GM18867 (cell line): ENCODE measurements around the gene TMEM223.
A peak's percentile ranks its signal among the peaks of the same experiment; 100 is the strongest.
"Not testable (repeated sequence)": the region's sequence is repeated elsewhere in the genome, so short reads cannot be mapped to it uniquely, and the experiment has no call there.

ENCODE experiments used
- ATAC-seq: cut with Tn5 transposase; IDR thresholded peaks from one replicate; pipeline ENCODE4 v1.9.1; 2021; ENCODE audit warnings: mild to moderate bottlenecking, moderate library complexity; ENCODE audit not compliant: unreplicated experiment

Gene TMEM223

GRCh38 chr11:62801071-62801470 lies 9.3 kb upstream of the TMEM223 start:
- no peak for ATAC-seq

DNA sequence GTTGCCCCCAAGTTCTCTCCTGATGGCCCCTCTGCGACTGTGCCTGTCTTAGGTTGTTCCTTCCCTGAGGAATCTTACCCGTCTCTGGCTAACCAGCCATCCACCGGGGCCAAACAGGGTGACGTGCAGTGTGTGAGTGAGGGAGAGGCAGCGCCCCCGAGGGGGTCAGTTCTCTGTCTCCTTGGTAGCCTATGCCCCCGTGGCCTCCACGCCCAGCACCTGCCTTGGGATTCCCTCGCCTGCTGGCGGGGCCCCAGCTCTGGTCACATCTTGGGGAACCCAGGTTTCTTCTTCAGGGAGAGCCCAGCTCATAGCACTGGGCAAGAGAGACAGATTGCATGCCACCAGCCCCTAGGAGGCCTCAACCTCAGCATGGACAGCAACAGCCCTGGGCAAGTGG lies 7.7 kb upstream of the TMEM223 start:
- no peak for ATAC-seq

DNA sequence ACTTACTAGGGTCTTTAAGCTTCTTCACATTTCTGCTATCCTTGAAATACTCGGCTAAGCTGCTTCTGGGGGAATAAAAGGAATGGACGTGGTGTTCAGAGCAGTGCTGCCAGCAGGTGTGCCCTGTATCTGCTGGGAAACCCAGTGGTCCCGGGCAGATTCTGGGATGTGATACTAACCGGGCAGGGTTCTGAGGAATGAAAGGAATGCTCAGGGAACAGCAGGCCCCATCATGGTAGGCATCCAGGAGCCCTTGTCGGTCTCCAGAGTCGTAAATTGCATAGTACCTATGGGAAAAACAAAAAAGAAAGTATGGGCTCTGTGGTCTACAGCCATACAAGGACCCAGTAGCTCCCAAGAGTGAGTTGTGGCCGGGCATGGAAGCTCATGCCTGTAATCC lies 4.5 kb upstream of the TMEM223 start:
- no peak for ATAC-seq

DNA sequence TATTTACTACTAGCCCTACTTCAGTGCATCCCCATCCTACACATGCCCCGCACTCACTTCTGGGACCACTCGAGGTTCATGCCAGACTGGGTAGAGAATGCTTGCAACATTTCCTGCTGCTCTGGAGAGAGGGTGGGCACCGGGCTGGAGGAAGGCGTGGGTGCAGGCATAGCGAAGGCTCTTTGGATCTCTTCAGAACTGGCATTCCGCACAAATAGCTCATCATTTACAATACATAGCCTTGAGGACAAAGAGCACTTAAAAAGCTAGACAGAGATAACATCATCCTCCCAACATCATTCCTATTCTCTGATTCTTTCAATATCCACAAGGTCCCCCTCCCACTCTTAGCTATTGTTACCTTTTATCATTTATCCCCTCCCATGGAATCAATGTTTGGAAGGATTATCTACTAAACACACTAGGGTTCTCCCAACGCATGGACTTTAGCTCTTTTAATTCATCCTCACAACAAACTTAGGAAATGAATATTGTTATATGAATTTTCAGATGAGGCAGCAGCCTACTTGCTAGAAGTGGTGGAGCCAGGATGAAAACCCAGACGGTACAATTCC lies 2.5 kb upstream of the TMEM223 start:
- no peak for ATAC-seq

GRCh38 chr11:62792202-62792575 lies 383 bp upstream of the TMEM223 start:
- ATAC-seq, result peak; percentile 4

- ATAC-seq, result no peak
Measured at GRCh38 chr11:62789576-62789975, 2.2 kb downstream of the TMEM223 start.

DNA sequence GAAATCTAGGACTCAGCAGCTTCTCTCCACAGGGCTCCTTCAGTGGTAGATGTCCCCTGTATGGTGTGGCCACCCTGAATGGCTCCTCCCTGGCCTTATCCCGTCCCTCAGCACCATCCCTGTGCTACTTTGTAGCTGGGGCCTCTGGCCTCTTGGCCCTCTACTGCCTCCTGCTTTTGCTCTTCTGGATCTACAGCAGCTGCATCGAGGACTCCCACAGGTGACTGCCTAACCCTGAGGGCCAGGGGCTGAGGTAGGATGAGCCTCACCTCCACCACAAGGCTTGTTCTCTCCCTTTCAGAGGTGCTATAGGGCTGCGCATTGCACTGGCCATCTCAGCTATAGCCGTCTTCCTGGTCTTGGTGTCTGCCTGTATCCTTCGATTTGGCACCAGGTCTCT lies 2.8 kb downstream of the TMEM223 start:
- no peak for ATAC-seq

- ATAC-seq, result peak; percentile 62
Measured at GRCh38 chr11:62787005-62787759, 4.6 kb downstream of the TMEM223 start, which contains the start of gene TMEM179B. TMEM179B (plus strand) TSS chr11:62787402; CDS start chr11:62787432, 30 bp downstream.

DNA sequence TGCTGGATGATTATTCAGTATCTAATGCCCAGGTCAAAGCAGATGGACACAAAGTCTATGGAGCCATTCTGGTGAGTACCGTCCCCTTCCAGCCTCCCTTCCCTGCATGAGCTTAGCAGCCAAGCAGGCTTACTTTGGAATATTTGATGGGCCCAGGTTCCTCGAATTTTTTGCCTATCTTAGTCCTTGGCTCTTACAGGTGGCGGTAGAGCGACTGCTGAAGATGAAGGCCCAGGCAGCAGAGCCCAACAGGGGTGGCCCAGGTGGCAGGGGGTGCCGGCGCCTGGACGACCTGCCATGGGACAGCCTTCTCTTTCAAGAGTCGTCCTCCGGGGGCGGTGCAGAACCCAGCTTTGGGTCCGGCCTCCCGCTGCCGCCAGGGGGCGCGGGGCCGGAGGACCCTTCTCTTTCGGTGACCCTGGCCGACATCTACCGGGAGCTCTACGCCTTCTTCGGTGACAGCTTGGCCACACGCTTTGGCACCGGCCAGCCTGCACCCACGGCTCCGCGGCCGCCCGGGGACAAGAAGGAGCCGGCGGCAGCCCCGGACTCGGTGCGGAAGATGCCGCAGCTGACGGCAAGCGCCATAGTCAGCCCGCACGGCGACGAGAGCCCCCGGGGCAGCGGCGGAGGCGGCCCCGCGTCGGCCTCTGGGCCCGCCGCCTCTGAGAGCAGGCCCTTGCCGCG lies 5.3 kb downstream of the TMEM223 start:
- peak; percentile 66 for ATAC-seq

- no peak for ATAC-seq
Measured at GRCh38 chr11:62782753-62783152, 9.1 kb downstream of the TMEM223 start.

GRCh38 chr11:62778441-62778840 lies 13.4 kb downstream of the TMEM223 start:
- no peak for ATAC-seq

- no peak for ATAC-seq
Measured at GRCh38 chr11:62777389-62777788, 14.4 kb downstream of the TMEM223 start.

GRCh38 chr11:62775646-62776045 lies 16.2 kb downstream of the TMEM223 start:
- no peak for ATAC-seq

DNA sequence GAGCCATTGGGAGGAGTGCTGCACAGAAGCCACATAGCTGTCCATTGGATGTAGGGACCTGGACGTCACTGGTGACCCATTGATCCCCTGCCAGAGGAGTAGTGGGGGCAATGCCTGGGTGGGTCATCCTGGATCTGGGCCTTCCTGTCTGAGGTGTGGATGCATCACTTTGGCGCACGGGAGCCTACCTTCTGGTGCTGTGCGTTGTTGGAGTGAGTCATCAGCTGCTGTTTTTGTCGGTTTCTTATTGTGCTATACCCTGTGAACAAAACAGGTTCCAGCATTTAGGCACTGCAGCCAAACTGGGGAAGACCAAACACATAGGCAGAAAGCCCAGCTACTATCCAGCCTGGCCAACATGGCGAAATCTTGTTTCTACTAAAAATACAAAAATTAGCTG lies 17.4 kb downstream of the TMEM223 start:
- ATAC-seq, result no peak

DNA sequence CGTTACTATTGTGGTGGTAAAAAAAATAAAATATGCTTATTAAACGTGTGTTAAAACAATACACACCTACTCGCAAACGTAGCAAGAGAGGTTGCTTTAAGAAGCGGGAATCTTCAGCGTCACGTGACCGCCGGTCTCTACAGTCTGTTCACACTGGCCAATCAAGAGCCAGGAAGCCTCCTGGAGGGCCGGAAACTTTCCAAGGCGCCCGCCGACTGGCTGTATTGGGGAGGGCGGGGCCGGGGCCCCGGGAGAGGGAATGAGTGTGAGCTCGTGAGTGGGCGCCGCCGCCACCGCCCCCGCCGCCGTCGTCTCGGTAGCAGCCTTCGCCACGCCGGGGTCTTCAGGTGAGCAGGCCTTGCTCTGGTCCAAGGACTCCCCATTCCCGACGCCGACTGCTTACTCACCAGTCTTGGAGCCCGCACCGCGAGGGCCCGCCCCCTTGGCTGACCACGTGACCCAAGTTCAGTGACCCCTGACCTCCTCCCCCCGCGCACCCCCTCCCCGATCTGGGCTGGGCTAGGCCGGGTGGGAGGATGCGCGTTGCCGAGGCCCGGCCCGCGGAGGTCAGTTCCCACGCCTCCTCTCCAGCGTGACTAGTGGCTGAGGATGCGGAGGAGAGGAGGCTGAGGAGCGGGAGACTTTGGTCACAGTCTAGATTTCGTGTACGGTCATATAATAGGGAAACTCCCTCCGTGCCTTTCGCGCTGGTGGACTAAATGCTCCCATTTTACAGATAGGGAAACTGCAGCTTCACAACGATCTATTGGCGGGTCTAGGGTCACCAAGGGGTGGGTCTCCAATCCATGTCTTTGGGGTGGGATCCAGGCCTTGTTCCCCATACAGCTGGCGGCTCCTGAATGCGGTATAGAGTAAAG lies 20.4 kb downstream of the TMEM223 start, which contains the start of gene TAF6L:
Gene TAF6L, plus strand, starts transcription at position 253 of the 878 bp plus-strand sequence. CDS start 4,388 bp downstream, outside the sequence.
- ATAC-seq, result peak; percentile 70

- ATAC-seq, result peak; percentile 3
Measured at GRCh38 chr11:62770778-62771143, 21.0 kb downstream of the TMEM223 start.

DNA sequence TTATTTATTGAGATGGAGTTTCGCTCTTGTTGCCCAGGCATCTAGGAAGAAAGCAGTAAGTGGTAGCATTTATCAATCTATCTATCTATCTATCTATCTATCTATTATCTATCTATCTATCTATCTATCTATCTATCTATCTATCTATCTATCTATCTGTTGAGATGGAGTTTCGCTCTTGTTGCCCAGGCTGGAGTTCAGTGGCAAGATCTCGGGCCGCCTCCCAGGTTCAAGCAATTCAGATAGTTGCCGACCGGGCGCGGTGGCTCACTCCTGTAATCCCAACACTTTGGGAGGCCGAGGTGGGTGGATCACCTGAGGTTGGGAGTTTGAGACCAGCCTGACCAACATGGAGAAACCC lies 31.0 kb downstream of the TMEM223 start:
- ATAC-seq, result not testable (repeated sequence)

DNA sequence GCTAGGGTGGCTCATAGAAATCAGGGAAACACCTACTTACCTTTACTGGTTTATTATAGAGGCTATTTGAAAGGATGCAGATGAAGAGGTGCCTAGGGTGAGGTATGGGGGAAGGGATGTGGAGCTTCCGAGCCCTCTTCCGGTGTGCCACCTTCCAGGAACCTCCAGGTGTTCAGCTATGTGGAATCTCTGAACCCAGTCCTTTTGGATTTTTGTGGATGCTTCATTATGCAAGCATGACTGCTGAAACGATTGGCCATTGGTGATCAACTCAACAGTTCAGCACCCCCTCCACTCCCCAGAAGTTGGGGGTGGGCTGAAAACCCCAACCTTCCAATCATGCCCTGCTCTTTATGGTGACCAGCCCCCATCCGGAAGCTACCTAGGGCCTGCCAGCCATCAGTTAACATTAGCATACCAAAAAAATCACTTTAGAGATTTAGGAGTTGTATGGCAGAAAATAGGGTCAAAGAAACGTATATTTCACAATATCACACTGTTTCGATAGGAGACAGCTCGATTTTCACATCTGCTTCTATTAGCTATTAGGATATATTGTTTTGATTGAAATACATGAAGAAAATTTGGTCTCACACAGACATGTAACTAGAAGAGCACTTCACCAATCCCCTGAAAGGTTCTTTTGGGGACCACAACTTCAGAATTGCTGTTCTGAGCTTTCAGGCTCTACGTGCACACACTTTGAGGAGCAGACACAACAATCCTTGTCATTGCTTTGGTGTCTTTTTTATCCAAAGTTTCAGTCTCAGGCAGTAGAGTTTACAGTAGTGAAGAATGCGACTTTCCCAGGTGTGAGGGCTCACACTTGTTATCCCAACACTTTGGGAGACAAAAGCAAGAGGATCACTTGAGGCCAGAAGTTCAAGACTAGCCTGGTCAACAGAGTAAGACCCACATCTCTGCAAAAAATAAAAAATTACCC lies 33.7 kb downstream of the TMEM223 start:
- ATAC-seq, result no peak

- no peak for ATAC-seq
Measured at GRCh38 chr11:62755086-62755615, 36.7 kb downstream of the TMEM223 start.
